NCI-H1105 treated with DMSO at 0.1 percent for 48 hours (cell line): Measurements from ENCODE around the gene PCBP2.
"Not testable (repeated sequence)": the region's sequence is repeated elsewhere in the genome, so short reads cannot be mapped to it uniquely, and the experiment has no call there.

Experiments used
- DNase-seq: peaks from one replicate; lab custom pipeline; 2025; lab: John Stamatoyannopoulos, UW

Gene PCBP2

GRCh38 chr12:53472056-53472582, 20.2 kb downstream of the PCBP2 start:
- no peak for DNase-seq

- no peak for DNase-seq
Observed at GRCh38 chr12:53474077-53474476, 22.2 kb downstream of the PCBP2 start.

- DNase-seq, result no peak
Observed at GRCh38 chr12:53474819-53475218, 22.9 kb downstream of the PCBP2 start.

GRCh38 chr12:53476769-53477209, 24.9 kb downstream of the PCBP2 start:
- no peak for DNase-seq

- no peak for DNase-seq
Observed at GRCh38 chr12:53478865-53479264, 27.0 kb downstream of the PCBP2 start.

GRCh38 chr12:53479331-53479730, 27.4 kb downstream of the PCBP2 start:
- DNase-seq, result no peak

- no peak for DNase-seq
Observed at GRCh38 chr12:53480491-53481442, 28.9 kb downstream of the PCBP2 start.

- not testable (repeated sequence) for DNase-seq
Observed at GRCh38 chr12:53481458-53481857, 29.6 kb downstream of the PCBP2 start.

GRCh38 chr12:53481939-53482586, 30.2 kb downstream of the PCBP2 start:
- no peak for DNase-seq

- DNase-seq, result no peak
Observed at GRCh38 chr12:53482626-53483168, 30.8 kb downstream of the PCBP2 start.

GRCh38 chr12:53483225-53483978, 31.5 kb downstream of the PCBP2 start:
- no peak for DNase-seq

GRCh38 chr12:53483979-53484377, 32.1 kb downstream of the PCBP2 start:
- DNase-seq, result no peak

- no peak for DNase-seq
Observed at GRCh38 chr12:53484686-53485575, 33.0 kb downstream of the PCBP2 start.

GRCh38 chr12:53485955-53486735, 34.2 kb downstream of the PCBP2 start:
- DNase-seq, result no peak

GRCh38 chr12:53486736-53487487, 35.0 kb downstream of the PCBP2 start:
- no peak for DNase-seq

GRCh38 chr12:53489242-53489864, 37.5 kb downstream of the PCBP2 start:
- no peak for DNase-seq

- DNase-seq, result no peak
Observed at GRCh38 chr12:53492188-53492587, 40.3 kb downstream of the PCBP2 start.

- peak; percentile 69 for DNase-seq
Observed at GRCh38 chr12:53492830-53493609, 41.1 kb downstream of the PCBP2 start.
